Ureter (tissue), 1 donor: Measurements from ENCODE around the gene TIA1. TPM values are rescaled to one million over a fixed set of nuclear protein-coding genes. Genes with fewer than 3 reads are reported as not detected.
"Not testable (repeated sequence)": the region's sequence is repeated elsewhere in the genome, so short reads cannot be mapped to it uniquely, and the experiment has no call there.

Experiments
- DNase-seq: peaks from one replicate; pipeline ENCODE4 v3.0.0-alpha.2; 2020; ENCODE audit warnings: low spot score
- total RNA-seq: library from RNA; stranded (reverse); gene quantifications from one replicate; pipeline ENCODE4 v1.2.4, GENCODE V29; 2023
- donor health status: DM: yes; HTN: yes; CAD: no.

TIA1 gene, protein sequence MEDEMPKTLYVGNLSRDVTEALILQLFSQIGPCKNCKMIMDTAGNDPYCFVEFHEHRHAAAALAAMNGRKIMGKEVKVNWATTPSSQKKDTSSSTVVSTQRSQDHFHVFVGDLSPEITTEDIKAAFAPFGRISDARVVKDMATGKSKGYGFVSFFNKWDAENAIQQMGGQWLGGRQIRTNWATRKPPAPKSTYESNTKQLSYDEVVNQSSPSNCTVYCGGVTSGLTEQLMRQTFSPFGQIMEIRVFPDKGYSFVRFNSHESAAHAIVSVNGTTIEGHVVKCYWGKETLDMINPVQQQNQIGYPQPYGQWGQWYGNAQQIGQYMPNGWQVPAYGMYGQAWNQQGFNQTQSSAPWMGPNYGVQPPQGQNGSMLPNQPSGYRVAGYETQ
- total RNA-seq = 160 TPM

GRCh38 chr2:70248181-70248847, at the start of gene TIA1:
Gene TIA1 (minus strand): TSS chr2:70248628. CDS start chr2:70248430, 198 bp downstream.
- DNase-seq = peak; percentile 99

GRCh38 chr2:70297828-70298227, 49.4 kb upstream of the TIA1 start:
- DNase-seq = not testable (repeated sequence)

DNA sequence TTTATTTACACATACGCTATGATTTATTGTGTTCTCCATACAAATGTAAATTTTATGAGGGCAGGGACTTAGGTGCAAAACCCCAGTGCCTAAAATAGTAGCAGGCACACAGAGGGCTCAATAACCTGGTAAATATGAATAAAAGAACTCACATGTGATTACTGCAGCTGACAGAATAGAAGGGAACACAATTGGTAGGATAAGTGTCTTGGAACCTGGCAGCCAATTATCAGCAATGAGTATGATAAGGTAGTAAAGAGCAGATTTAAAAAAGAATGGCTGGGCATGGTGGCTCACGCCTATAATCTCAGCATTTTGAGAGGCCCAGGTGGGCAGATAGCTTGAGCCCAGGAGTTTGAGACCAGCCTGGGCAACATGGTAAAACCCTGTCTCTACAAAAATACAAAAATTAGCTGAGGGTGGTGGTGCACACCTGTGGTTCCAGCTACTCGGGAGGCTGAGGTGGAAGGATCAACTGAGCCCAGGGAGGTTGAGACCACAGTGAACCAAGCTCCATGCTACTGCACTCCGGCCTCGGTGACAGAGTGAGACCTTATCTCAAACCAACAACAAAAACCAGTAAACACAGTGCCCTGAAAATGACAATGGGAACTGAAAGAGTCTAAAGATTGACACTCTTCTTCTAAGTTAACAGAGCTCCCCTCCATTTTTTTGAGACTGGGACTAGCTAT, 35.2 kb upstream of the TIA1 start:
- no peak for DNase-seq

DNA sequence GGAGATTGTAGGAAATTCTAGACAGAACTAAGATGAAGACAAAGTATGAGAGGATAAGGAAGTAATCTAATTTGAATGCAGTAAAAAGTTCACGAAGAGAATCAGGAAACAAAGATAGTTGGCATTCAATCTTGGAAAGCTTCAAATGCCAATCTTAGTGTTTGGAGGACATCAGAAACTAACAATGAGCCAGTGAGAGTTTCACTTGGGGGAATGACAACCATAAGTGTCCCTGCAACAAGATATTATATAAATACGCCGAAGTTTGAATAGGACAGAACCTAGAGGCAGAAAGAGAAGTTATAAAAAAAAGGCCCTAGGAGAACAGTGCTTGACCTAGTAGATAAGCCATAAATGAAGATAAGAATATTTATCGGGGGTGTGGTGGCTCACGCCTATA, 34.0 kb upstream of the TIA1 start:
- DNase-seq = no peak

- DNase-seq = no peak
Observed at GRCh38 chr2:70280242-70280798, 31.9 kb upstream of the TIA1 start.

- DNase-seq = no peak
Observed at GRCh38 chr2:70270323-70270722, 21.9 kb upstream of the TIA1 start.

DNA sequence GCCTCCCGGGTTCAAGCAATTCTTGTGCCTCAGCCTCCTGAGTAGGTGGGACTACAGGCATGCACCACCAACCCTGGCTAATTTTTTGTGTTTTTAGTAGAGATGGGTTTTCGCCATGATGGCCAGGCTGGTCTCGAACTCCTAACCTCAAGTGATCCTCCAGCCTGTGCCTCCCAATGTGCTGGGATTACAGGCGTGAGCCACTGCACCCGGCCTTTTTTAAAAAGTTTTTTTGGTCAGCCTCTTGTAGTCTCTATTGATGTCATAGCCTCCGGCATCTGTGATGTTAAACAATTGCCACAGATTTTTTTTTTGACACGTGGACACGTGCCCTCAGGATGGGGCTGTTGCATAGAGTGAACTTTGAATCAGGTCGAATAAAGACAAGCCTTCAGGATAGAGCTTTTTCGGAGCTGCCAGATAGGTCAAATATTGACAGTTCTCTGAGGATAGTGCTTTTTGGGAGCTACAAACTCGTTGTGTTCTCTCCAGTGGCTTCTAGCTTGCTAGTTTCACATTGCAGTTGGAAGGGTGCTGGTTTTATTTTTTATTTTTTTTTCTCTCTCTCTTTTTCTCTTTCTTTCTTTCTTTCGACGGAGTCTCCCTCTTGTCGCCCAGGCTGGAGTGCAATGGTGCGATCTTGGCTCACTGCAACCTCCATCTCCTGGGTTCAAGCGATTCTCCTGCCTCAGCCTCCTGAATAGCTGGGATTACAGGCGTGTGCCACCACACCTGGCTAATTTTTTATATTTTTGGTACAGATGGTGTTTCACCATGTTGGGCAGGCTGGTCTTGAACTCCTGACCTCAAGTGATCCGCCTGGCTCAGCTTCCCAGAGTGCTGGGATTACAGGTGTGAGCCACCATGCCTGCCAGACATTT, 21.2 kb upstream of the TIA1 start:
- not testable (repeated sequence) for DNase-seq

- not testable (repeated sequence) for DNase-seq
Observed at GRCh38 chr2:70266925-70267324, 18.5 kb upstream of the TIA1 start.

GRCh38 chr2:70261501-70261900, 13.1 kb upstream of the TIA1 start:
- DNase-seq = no peak

DNA sequence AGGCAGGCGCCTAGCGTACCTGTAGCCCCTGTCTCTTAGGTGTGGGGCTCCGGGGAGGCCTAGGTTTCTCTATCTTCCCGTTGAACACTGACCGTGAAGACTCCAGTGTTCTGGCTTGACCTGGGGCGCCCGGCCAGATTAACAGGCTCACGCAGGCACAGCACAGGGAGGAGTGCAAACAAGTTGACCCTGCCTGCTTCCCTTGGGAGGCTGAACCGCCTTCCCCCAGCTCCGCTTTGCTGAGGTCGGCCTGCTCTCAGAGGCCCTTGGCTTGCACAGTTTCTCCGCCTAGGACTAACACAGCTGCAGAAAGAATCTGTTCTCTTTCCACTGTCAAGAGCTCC, 10.1 kb upstream of the TIA1 start:
- peak; percentile 61 for DNase-seq

DNA sequence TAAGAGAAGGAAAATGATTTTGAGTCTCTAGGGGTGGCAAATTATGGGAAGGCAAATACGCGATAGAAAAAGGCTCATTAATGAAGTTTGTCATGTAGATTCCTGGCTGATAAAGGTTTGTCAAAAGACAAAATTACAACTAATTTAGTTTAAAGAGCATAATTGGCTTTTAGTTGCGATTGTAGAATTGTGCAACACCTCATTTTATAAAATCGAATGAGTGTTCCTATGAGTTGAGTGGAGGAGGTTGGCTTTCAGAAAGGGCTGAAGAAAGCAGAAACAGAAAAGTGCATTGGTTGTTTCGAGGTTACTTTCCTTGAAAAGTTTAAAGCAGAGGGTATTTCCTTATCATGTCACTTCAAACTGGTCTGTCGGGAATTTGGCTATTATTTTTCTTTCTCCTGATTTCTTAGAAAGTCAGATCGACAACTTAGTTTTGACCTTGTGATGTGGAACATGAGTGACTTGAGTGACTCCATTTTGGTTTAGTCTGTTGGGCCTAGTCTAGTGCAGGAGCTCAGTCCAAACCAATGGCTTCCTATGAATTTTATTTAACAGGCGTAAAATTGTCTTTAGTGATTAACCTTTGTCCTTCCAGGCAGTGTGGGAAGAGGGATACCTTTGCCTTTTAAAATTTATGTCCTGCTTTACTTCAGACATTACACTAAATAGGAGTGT, 7.3 kb upstream of the TIA1 start:
- DNase-seq = no peak

- DNase-seq = no peak
Observed at GRCh38 chr2:70250434-70250833, 2.0 kb upstream of the TIA1 start.

DNA sequence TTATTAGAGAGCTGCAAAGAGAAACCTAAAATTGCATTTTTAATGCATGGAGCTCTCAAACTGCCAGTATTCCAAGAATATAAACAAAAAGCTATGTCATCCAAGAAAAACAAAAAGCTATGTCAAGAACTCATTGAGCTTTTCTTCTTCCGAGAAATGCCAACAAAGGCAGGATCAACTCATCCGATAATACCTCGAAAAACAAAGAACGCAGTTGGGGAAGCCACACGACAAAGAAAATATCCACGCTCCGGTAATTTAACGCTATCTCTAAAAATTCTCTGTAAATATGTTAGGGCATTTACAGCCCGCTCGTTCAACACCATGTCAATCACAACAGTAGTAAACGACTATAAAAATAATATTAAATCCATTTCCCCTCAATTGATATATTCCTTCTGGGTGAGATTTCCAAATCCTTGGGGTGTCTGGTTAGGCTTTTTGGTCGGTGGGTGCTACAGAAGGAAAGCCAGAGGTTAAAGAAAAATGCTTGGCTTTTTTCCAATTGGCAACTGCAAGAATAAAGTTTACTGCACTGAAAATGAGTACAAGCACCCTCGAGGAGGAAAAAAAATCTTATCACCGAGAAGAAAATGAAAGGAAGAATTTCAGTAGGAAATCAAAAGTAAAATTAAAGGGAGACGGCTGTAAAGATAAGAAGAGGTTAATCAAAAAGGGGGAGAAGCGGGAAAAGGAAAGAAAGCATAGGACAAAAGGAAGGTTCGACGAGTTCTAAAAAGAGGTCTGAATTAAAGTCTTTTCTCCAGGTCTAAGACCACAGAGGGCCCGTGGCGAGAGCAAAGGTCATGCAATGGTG, 856 bp downstream of the TIA1 start:
- no peak for DNase-seq

GRCh38 chr2:70243806-70244584, 4.4 kb downstream of the TIA1 start:
- DNase-seq = no peak

- DNase-seq = no peak
Observed at GRCh38 chr2:70242552-70242951, 5.9 kb downstream of the TIA1 start.

DNA sequence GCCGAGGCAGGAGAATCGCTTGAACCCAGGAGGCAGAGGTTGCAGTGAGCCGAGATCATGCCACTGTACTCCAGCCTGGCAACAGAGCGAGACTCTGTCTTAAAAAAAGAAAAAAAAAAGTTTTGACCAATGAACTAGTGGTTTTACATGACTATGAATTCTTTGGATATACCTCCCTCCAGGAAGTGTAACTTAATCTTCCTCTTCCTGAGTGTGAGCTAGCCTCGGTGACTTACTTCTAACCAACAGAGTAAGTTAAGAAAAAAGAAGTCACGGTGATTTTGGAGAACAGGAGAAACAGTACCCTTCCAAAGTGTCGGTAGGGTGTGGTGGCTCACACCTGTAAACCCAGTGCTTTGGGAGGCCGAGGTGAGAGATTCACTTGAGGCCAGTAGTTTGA, 7.1 kb downstream of the TIA1 start:
- no peak for DNase-seq

DNA sequence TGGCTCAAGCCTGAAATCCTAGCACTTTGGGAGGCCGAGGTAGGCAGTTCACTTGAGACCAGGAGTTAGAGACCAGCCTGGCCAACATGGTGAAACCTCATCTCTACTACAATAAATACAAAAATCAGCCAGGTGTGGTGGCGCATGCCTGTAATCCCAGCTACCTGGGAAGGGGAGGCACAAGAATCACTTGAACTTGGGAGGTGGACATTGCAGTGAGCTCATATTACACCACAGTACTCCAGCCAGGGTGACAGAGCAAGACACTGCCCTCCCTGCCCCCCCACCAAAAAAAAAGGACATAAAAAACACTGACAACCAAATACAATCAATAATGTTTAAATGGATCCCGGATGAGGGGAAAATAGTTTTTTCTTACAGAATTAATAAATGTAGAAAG, 7.8 kb downstream of the TIA1 start:
- DNase-seq = no peak

GRCh38 chr2:70233926-70234325, 14.5 kb downstream of the TIA1 start:
- no peak for DNase-seq

DNA sequence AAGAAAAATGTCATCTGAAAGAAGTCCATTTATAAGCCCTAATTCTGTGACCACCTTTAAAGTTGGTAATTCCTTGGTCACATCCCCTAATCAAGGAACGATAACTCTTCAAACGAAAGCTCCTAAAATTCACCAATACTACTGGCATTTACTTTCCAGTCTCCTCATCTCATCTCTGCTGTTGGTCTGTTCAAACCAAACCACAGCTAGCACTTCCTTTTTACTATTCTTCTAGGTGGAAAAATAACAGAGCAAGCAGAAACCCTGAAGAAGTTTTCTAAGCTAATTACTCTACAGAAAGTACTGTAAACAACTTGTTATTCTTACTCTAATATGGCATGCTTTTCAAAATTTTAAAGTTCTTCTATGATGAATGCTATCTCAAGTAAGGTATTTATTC, 21.6 kb downstream of the TIA1 start:
- no peak for DNase-seq
